Stimulated activated CD4-positive, alpha-beta T cell treated with anti-CD3 and anti-CD28 coated beads, Interleukin-1b, Interleukin-23, amount 100 ng/mL, for 24 hours (primary cell): ENCODE data around the gene PPIH.
"Not testable (repeated sequence)": the region's sequence is repeated elsewhere in the genome, so short reads cannot be mapped to it uniquely, and the experiment has no call there.

Experiments used
- DNase-seq, 4 experiments: peaks; one replicate each; pipeline ENCODE4 v3.0.0-alpha.2; 2020; ENCODE audit warnings: low read depth in 4 of 4, low spot score in 1 of 4

PPIH gene

DNA sequence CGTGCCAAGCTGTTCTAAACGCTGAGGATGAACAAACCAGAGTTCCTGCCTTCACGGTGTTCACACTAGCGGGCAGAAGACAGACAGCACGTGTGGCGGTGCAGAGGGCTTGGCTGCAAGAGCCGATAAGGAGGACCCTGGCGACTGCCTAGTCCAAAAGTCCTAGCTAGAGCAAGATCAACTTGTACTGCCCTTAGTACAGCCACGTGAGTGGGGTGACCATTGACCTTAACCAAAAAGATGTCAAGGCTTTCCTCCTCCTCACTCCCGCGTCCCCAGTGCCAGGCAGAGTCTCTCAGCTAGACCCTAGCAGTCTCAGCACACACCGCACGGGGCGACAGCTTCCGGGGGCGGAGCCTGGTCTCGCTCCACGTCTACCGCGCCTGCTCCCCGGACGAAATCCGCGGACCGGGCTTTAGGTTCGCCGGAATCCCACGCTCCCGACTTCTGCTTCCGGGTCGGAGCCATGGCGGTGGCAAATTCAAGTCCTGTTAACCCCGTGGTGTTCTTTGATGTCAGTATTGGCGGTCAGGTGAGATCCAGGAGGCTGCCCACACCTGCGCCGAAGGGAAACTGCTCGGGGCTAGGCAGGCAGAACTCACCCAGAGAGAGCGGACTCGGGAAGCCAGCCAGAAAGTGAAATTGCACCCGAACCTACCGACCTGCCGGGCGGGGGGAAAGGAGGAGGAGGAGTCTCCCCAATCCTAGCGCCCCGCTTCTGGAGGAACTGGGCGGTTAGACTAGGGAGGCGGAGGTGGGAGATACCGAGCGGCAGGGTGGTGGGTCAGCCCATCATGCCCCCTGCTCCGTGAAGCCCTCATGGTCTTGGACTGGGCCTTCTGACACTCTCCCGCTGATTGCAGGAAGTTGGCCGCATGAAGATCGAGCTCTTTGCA, at the start of gene PPIH:
TSS of gene PPIH (plus strand) at position 443 of the 896 bp plus-strand sequence. CDS start at position 467, 24 bp downstream.
- peak; percentile 90 to 94 (median 94) for DNase-seq

DNA sequence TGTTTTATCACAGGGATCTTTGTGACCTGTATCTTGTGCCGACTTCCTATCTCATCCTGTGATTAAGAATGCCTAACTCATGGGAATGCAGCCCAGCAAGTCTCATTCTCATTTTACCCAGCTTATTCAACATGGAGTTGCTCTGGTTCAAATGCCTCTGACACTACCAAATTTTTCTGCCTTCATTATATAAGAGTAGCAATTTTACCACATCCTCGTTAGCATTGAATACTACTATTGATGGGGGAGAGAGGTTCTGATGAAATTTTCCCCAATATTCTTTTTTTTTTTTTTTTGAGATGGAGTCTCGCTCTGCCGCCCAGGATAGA, 44.5 kb upstream of the PPIH start:
- DNase-seq = no peak

DNA sequence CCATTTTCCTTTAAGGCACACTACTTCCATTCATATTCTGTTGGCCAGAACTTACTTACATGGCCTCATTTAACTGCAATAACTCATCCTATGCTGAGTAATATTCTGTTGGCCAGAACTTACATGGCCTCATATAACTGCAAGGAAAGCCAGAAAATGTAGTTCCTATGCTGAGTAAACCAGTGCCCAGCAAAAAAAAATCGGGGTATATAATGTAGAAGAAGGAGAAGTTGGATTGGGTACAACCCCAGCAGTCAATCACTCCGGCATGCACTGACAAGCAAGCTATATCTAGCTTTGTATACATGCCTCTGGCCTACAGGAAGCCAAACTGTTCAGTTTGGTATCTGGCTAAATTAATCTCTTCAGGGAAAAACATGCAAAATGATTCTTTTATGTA, 39.4 kb upstream of the PPIH start:
- no peak for DNase-seq

DNA sequence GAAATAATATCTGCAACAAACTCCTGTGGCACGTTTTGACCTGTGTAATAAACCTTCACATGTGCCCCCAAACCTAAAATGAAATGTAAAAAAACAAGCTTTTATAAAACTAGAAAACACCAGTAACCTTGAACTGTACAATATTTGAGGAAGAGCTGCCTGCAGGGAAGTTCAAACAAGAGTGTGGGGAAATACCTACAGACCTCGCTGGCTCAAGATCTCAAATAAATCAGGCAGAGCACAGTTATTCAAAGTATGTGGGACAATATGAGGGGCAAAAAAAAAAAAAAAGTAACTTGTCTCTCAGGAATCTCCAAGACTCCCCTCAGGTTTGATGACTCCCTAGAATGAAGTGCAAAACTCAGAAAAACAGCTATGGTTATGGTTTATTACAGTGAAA, 37.9 kb upstream of the PPIH start:
- no peak for DNase-seq

DNA sequence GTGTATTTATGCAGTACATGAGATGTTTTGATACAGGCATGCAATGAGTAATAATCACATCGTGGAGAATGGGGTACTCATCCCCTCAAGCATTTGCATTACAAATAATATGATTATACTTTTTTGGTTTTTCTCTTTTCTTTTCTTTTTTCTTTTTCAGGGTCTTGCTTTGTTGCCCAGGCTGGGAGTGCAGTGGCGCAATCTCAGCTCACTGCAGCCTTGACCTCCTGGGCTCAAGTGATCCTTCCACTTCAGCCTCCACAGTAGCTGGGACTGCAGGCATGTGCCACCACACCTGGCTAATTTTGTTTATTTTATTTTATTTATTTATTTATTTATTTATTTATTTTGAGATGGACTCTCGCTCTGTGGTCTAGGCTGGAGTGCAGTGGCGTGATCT, 37.0 kb upstream of the PPIH start:
- DNase-seq = not testable (repeated sequence)

DNA sequence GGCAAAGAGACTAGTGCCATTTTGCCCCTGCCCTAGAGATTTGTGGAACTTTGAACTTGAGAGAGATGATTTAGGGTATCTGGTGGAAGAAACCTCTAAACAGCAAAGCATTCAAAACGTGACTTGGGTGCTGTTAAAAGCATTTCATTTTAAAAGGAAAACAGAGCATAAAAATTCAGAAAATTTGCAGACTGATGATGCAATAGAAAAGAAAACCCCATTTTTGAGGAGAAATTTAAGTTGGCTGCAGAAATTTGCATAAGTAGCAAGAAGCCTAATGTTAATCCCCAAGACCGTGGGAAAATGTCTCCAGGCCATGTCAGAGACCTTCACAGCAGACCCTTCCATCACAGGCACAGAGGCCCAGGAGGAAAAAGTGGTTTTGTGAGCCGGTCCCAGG, 31.0 kb upstream of the PPIH start:
- DNase-seq = not testable (repeated sequence)

DNA sequence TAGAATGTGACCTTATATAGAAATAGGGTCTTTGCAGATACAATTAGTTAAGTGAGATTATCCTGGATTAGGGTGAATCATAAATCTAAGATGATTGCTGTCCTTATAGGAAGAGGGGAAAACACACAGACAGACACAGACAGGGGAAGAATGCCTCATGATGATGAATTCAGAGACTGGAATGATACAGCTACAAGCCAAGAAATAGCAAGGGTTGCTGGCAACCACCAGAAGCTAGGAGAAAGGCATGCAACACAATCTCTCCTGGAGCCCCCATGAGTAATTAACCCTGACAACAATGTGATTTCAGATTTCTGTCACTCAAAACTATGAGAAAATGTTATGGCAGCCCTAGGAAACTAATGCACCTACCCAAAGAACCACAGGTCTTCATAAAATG, 19.1 kb upstream of the PPIH start:
- DNase-seq = no peak

DNA sequence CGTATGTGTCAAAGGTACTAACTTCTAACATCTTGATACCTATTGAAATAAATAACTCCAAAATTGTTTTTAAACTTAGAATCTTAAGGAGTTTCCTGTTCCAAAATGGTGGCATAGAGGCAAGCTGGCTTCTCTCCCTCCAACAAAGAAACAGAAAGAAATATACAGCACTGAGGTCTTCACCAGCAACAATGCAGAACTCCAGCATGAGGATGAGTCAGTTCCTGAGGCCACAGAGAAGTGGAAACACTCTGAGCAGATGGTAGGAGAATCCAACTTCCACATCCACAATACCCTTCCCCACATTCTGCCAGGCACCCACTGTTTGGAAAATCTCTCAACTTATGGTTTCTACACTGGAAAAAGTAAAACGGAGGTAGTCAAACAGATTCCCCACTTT, 12.2 kb upstream of the PPIH start:
- no peak for DNase-seq

DNA sequence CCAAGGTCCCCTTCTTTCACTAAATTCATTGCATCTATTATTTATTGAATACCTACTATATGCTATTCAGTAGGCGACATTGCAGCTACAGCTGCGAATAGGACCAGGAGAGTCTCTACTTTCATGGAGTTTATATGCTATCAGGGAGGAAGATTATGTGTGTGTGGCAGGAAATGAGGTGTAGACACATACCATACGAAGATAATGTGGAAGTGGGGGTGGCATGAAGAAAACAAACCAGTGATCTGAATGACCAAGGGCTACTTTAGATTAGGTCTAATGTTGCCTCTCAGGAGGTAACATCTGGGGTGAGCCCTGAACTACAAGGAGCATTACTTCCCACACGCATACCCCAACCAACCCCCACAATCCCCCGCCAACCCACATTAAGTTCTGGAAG, 1.0 kb upstream of the PPIH start:
- no peak for DNase-seq

DNA sequence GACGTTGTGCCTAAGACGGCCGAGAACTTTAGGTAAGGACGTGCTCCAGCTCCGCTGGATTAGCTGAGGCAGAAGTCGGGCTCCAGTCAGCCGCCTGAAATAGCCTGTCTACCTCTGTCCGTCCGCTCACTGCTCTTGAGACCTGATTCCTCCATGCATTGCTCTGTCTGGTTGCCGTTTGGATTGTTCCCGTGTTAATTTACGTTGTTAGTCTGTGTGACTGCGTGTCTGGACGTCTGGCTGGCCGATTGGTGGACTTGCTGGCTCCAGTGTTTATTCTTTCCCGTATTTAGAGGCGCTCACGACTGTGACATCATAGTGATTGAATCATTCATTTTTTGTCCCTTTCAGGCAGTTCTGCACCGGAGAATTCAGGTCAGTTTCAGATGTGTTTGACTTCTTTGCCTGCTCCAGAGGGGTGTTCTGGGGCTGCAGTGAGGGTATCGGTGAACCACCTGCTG, 684 bp downstream of the PPIH start:
- no peak for DNase-seq

DNA sequence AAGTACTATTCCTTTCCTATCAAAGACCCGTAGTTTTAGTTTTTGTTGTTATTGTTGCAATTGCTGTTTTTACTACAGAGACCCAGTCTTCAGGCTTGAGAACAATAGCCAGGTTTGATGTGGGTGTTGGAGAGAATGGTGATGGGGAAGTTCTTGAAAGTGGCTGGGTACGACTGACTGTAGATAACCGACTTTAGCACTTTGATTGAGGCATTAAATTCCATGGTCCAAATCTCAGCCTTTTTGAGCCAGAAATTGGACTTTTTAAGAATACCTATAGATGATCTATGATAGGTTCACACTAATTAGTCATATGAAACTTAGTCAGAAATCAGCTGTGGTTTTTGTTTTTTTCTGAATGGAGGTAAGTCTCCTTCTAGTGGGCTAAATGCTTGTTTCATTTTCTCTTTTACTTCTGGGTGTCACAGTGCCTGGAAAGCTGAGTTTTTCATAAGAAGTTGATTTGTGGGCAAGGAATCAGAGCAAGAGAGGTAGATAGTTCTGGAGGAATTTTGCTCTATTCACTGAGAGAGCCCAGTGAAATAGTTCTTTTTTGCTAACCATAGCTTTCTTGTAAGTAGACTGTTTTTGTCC, 2.8 kb downstream of the PPIH start:
- no peak for DNase-seq

DNA sequence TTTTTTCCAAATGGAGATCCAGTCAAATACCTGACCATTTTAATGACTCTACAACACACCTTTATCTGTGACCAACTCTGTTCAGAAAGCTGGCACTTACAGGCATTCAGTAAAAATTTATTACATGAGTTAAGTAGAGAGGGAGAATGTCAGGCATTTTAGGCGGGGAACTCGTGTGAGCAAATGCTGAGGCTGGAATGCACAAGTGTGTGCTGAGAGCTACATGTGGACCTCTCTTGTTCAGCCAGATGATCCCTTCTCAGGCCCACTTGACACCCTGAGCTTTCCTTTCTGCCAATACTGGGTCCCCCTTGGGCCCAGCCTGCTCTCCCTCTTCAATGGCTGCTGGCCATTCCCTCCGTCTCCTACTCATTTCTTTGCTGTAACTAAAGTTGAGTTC, 11.7 kb downstream of the PPIH start:
- no peak for DNase-seq

DNA sequence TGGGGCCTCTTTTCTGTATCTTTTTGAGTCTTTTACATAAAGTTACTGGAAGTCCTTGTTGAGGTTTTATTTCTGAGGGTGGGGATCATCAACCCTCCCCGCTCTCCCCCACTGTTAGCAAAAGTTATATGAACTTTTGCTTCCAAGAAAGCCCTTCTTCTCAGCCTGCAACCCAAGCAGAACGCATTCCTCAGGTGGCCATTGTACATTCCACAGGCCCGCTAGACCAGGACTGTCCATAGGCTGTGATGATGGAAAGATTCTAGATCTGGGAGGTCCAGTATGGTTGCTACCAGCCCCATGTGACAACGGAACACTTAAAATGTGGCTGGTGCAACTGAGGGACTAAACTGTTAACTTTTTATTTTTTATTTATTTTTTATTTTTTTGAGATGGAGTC, 12.2 kb downstream of the PPIH start:
- DNase-seq = no peak

DNA sequence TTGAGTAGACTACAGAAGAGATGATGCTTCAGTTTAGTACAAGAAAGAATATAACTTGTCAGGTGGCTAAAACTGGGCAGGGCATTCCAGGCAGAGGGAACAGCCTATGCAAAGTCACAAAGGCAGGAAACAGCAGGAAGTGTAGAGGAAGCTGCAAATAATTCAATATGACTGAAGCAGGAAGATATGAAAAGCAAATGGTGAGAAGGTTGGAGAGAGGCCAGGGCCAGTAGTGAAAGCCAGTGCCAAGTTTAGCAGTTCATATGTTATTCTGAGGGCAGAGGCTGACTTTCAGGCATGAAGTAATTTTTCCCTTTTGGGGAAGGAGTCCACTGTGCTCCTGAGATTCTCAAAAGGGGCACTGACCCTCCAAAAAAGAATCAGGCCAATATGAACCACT, 16.0 kb downstream of the PPIH start:
- DNase-seq = no peak

DNA sequence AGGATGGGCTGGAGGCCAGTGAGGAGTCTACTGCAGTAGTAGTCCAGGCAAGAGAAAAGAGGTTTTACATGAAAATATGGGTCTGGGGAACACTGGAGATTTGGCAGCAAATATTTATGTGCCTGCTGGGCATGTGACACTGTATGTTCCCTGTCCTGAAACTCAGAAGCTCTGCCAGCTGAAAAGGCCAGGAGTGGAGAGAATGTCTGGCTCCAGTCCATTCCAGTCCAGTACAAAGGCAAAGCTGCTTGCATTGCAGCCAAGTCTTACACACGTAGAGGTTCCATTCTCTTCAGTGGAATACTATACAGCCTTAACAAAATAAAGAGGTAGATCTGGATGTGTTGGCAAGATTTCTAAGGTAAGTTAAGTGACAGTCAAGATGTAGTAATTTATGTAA, 16.5 kb downstream of the PPIH start:
- no peak for DNase-seq

DNA sequence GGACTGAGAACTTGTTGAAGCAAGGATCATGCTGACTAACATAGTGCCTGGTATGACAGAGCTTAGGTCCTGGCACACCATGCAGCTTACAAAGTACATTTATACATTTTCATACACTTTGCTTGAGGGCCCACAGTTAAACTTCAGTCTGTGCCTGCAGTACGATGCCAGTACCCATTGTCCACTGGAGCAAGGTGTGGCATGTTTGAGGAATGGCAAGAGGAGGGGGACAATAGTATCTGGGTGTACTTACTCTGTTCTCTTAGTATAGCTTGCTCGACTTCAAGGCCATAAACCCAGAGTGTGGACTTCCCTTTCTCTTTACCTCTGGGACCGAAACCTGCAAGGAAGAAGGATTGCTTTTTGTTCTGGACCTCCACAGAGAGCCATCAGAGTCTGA, 17.2 kb downstream of the PPIH start:
- no peak for DNase-seq

DNA sequence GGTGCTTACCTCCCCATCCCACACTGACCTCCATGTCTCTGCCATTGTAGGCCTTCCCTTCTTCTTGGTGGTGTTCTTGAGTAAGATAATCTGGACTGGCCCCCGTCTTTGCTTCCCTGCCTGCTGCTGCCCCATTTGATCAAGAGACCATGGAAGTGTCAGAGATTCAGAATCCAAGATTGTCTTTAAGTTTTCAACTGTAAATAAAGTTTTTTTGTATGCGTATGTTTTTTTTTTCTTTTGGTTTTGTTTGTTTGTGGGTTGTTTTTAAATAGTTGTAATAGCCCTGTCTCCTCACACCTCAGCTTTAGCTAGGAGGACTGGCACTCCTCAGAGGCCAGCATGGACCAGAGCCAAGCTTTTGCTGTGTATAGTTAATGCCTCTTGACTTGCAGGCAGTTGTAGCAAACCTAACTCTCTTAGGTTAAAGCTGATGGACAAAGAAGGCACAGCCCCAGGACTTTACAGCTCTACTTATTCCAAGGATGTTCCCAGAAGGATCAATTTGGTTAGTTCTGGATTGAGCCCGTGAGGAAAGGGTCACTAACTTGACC, 18.4 kb downstream of the PPIH start:
- no peak for DNase-seq

DNA sequence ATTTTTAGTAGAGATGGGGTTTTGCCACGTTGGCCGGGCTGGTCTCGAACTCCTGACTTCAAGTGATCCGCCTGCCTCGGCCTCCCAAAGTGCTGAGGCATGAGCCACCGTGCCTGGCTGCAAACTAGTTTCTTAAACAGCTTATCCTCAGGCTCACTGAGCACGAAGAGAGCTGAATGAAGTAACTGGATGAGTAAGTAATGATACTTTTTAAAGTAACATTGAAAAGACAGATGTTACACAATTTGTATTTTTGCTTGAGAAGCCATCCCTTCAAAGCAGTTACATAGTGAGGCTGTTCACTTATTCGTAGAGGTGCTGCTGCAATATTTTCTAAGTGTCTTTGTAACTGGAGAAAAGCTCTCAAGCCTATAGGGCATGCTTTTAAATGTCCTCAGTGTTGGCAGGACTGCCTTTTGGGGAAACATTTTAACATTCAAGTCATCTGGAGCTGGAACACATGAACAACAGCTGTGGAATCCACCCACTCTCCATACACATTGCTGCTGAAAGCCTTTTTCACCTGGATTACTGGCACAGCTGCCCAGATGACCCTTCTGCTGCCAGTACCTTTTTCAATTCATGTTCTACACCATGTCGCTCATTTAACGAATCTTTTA, 21.3 kb downstream of the PPIH start:
- DNase-seq = no peak

DNA sequence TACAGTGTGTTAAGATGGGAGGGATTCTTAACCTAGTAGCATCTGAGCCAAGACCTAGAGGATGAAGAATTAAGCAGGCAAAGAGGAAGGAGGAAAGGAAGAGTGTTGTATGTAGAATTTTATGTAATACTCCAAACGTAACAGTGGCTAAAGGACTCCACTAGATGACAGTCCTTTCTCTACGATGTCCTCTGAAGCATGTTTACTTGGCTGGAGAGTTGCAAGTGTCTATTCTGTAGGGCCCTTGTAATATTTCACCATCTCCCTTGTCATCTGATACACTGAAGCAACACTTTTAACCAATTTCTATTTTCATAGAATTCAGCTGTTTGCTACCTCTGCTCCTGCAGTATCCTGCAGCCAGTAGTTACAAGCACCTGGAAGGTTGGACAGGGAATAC, 21.8 kb downstream of the PPIH start:
- no peak for DNase-seq

DNA sequence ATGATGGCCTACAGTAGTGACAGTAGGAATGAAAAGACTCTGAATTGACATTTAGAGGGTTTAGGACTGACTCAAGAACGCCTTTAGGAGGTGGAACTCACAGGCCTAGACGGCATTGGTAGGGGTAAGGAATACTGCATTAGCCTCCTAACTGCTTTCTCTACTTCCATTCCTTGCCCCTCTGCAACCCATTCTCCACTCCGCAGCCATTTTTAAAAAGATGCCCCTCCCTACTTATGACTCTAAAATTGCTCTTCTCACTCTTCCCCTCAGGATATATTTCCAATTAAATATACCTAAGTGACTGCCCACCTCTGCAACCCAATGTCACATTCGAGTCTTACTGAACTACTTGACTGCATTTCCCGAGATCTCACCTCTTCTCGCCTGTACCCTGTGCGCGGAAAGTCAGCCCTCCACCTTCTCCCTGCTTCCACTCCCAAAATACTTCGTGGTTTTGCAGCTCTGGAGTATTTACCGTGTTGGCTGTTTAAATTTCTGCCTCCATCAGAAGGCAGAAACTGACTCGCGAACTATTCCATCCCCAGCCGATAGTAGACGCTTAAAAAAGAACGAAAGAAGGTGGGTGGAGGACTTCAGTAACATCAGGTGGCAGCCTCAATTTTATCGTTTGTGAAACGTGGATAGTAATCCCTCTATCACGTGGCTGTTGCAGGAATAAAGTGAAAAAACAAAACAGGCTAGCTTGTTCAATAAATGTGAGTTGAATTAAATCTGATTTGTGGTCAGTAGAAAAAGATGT, 22.9 kb downstream of the PPIH start:
- DNase-seq = no peak

DNA sequence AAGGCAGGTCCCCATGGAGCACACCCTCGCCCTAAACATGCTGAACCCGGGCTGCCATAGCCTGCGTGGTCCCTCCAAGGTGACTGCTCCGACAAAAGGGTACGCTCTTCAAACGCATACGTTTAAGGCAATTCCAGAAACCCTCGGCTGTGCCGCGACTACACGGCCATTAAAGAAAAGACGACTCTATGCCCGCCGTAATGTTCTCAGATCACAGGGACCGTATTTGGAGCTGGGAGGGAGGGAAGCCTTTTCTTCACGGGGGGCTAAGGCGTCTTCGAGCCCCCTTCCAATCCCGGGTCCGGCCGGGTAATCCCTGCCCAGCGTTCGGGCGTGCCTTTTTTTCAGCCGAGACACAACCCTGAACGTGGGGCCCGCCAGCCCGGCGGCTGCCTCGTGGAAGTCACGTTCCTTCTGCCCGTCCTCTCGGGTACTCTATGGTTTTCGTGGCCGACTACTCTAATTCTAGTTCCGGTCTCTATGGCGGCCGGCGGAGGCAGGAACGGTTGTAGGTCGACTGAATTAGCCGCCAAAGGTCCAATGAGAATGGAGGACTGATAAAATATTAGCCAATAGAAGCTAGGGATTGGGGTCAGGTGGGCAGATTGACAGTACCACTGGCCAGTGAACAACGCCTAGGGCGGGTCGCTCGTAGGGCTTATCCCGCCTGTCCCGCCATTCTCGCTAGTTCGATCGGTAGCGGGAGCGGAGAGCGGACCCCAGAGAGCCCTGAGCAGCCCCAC, 23.7 kb downstream of the PPIH start, which contains the start of gene YBX1:
TSS of gene YBX1 (plus strand) at position 678 of the 743 bp plus-strand sequence. CDS start 148 bp downstream, outside the sequence.
- peak; percentile 87 to 91 (median 88) for DNase-seq
